GM11168 (cell line): ENCODE measurements around the gene PLSCR5.

ENCODE experiments used
- in situ Hi-C: fragments of 300-500 bp; cut with MboI; formaldehyde crosslinking; loops from one replicate; pipeline ENCODE4 v1.12.0; 2022; ENCODE audit warnings: low sequenced_read_pairs; ENCODE audit not compliant: unreplicated experiment

PLSCR5 gene, protein sequence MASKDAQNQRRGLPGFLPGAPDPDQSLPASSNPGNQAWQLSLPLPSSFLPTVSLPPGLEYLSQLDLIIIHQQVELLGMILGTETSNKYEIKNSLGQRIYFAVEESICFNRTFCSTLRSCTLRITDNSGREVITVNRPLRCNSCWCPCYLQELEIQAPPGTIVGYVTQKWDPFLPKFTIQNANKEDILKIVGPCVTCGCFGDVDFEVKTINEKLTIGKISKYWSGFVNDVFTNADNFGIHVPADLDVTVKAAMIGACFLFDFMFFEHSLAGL

DNA sequence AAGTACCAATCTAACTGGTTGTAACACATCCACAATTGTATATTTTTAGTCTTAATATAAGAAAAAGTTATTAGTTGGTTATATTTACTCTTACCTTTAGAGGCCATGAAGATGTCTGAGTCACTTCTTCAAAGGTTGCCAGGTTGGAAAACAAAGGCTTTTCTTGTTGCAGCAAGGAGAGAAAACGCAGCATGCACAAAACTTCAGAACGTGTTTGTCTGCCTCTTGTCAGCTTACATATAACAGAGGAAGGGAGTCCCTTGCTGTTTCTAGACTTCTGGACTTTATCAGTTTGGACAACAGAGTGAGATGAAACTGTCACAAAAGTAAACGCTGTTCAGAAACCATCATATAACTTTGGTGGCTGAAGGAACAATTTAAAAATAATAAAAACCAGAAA is at the start of gene PLSCR5:
TSS of gene PLSCR5 (minus strand) at position 241 of the 400 bp plus-strand sequence. CDS start at position 107, 134 bp downstream.
- in situ Hi-C loops = no loop called here

- in situ Hi-C loops = no loop called here
Measured at GRCh38 chr3:146653978-146654377, 48.8 kb upstream of the PLSCR5 start.

DNA sequence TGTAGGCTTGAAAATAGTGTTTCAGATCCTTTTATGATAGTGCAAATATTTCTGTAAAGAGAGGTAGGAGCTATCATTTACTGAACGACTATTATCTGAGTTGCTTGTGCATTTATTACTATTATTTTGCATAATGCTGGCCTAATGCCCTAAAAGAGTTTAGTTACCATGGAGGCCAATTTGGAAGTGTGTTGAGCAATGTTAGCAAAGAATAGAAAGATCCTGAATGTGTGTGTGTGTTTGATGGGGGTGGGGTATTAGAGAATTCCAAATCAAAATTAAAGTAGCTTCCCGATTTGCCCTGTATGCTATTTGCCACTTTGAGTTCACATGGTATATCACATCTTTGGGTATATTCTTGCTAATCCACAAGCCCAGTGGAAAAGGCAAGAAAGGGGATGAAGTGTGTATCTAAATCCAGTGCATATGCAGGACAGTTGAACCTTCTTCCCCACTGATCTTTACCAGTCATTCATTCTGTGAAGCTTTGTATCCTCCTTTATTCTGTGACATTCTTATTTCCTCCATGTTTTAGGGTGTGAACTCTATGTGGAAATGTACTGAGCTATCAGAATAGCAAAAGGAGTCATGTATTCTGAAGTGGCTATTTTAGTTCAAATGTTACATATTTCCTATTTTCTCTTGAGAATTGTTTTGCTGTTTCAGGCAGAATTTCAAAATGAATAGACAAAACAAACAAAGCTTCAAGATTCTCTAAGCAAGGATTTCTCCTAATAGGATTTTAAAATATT is 45.7 kb upstream of the PLSCR5 start:
- in situ Hi-C loops = no loop called here

- in situ Hi-C loops = loop anchor here (25.0 kb wide), 1 partner anchor 541 kb away; no protein-coding TSS in a partner anchor
Measured at GRCh38 chr3:146646261-146646660, 41.1 kb upstream of the PLSCR5 start.

DNA sequence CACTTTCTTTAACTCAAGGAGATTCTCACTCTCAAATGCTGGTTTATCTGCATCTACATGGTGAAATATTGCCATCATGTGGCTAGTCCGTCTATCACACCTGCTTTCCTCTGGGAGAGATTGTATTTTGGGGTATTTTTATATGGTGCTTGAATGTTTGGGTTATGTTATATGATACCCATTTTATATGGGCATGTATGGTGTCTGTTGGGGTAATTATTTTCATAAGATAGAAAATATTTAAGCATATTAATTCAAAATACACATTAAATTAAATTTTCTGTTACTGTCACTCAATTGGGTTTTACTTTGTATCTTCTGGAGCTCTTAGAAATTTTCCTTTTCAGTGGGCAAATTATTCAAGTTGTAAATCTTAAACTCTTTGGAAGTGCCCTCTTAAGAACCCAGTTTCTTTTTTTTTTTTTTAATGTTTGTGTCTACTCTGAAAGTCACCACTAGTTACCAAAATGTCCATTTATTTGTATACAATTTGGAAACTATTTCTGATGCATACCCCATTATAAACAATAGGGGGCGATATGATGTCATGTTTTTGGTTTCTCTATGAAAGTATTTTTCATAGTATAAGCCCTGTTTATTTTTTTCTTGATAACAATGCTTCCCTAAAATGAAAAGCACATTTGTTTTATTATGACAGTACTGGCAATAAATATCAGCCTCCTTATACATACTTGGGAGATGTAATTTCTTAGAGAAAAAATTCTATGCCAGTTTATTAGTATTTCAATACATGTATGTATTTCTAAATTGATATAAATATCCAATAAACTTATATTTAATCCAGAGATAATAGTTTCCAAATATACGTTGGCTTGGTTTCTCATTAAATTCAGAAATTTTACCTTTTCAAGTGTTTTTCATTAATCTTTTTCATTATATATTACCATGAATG is 36.1 kb upstream of the PLSCR5 start:
- in situ Hi-C loops = loop anchor here (25.0 kb wide), 1 partner anchor 546 kb away; no protein-coding TSS in a partner anchor

DNA sequence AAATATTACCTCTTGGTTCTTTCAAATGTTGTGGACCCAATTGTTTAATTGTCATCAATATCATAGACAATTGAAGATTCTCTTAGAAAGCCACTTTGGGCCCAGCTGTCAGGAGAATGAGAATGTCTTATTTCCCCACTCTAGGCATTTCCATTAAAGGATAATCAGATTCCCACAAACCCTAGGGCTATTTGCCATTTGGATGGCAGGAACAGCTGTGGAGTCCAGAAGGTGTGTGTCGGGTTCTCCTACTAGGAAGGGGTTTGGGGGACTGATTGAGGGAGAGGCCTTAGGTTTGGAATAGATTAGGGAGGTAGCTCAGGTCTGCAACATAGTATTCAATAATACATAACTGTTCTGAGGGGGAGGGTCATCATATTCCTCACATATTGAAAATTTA is 35.2 kb upstream of the PLSCR5 start:
- in situ Hi-C loops = loop anchor here (25.0 kb wide), 1 partner anchor 547 kb away; no protein-coding TSS in a partner anchor

DNA sequence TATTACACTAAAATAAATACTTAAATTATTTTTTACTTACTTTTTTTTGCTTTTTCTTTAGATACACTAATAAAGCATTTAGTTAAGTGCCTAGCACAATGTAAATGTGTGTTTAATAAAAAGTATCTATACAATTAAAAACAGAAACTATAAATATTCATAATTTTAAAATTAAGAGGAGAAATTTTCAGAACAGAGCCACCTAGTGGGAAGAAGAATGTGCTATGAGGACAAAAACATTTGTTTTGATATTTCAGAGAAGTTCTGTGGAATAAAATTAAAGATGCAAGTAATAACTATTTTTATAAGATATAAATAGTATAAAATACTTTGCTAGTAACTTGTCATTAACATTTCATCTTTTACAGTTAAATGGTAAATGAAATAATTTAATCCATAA is 33.6 kb upstream of the PLSCR5 start:
- in situ Hi-C loops = loop anchor here (25.0 kb wide), 1 partner anchor 549 kb away; no protein-coding TSS in a partner anchor

DNA sequence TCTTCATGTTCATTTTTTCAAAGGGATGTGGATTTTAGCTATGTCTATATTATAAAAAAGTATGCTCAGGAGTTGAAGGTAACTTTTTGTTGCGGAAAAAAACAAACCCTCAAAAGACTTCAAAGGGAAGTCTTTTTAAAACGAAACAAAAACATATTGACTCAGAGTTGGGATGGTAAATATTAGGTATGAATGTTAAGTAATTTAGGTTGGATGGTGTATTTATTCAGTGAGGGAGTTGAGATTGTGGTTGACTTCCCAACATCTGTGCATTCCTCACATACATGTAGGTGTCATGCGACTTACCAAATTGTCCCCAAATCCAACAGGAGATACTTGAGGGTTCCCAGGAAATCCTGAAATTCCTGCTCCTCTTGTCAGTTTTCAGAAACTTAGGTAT is 32.7 kb upstream of the PLSCR5 start:
- in situ Hi-C loops = loop anchor here (25.0 kb wide), 1 partner anchor 549 kb away; no protein-coding TSS in a partner anchor

DNA sequence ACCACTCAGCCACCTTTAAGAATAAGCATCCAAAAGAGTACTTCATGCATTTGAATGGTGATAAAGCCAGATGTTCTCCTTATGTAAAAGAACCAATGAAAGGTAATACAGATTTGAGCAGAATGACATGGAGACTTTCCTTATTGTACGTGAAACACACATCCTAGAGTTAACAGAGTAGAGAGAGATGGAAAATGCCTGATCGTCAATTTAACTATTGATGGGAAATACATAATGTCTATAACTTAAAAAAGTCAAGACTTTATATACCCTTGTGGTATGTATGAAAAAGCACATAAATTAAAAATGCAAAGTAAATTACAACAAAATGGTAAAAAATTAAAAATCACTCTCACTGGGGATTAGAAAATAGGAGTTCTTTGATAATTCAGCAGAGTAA is 31.7 kb upstream of the PLSCR5 start:
- in situ Hi-C loops = loop anchor here (25.0 kb wide), 1 partner anchor 550 kb away; no protein-coding TSS in a partner anchor

DNA sequence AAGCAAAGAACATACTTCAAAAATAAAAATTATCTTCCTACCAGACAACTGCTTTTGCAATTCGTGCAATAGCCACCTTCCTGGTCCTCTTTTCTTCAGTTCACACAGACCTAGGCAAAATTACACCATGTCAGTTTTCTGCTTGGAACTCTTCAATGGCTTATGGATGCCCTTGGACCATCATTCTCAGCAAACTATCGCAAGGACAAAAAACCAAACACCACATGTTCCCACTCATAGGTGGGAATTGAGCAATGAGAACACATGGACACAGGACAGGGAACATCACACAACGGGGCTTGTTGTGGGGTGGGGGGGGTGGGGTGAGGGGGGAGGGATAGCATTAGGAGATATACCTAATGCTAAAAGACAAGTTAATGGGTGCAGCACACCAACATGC is 29.2 kb upstream of the PLSCR5 start:
- in situ Hi-C loops = loop anchor here (25.0 kb wide), 1 partner anchor 553 kb away; no protein-coding TSS in a partner anchor

GRCh38 chr3:146628671-146629070 is 23.5 kb upstream of the PLSCR5 start:
- in situ Hi-C loops = loop anchor here (25.0 kb wide), 1 partner anchor 559 kb away; no protein-coding TSS in a partner anchor

DNA sequence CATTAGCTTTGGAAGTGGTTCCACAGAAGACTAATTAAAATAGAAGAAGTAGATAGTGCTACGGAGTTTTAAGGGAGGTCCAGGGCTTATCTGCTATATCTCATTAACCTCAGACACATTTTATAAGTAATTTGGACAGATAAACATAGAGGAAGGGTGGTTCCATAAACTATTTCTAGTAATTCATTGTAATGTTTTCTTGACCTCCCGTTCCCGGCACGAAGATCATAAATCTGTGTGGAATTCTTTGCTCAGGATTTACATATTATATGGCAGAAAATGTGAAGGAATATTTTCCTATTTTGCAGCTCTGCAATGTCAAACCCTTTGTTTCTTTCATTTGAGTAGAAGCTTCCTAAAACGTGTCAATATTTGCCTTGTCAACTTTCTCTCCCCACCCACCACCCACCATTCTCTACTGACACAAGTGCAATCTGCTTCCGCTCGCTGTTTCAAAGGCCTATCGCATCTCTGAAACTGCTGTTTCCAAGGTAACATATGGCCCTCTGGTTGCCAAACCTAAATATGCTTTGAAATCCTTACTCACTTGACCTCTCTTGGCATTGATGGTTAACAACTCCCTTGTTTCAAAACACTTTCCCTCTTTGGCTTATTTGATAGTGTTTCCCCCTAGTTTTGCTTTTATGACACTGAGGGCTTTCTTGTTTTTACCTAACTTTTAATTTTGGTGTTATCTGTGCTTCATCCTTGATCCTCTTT is 21.4 kb upstream of the PLSCR5 start:
- in situ Hi-C loops = loop anchor here (25.0 kb wide), 1 partner anchor 561 kb away; no protein-coding TSS in a partner anchor

- in situ Hi-C loops = loop anchor here (25.0 kb wide), 1 partner anchor 562 kb away; no protein-coding TSS in a partner anchor
Measured at GRCh38 chr3:146625186-146625775, 20.1 kb upstream of the PLSCR5 start.

- in situ Hi-C loops = no loop called here
Measured at GRCh38 chr3:146621723-146622122, 16.6 kb upstream of the PLSCR5 start.

- in situ Hi-C loops = no loop called here
Measured at GRCh38 chr3:146612015-146612414, 6.9 kb upstream of the PLSCR5 start.

- in situ Hi-C loops = no loop called here
Measured at GRCh38 chr3:146611096-146611495, 6.0 kb upstream of the PLSCR5 start.

DNA sequence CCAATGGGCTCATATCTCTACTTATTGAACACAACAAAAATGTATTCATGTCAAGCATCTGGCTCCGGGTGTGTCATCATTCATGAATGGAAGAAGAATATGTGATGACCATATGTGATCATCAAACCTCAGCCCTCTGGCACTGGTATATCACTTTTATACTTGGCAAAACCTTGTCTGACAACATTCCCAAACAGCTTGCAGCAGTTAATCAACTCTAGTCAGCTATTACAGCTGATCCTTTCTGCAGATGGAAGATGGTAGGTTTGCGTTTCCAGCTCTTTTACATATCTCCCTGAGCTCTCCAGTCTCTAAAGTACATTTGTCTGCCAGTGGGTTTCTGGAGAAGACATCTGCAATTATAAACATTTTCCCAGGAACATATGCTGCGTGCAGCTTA is 6.6 kb downstream of the PLSCR5 start:
- in situ Hi-C loops = loop anchor here (25.0 kb wide), 1 partner anchor 386 kb away; no protein-coding TSS in a partner anchor

DNA sequence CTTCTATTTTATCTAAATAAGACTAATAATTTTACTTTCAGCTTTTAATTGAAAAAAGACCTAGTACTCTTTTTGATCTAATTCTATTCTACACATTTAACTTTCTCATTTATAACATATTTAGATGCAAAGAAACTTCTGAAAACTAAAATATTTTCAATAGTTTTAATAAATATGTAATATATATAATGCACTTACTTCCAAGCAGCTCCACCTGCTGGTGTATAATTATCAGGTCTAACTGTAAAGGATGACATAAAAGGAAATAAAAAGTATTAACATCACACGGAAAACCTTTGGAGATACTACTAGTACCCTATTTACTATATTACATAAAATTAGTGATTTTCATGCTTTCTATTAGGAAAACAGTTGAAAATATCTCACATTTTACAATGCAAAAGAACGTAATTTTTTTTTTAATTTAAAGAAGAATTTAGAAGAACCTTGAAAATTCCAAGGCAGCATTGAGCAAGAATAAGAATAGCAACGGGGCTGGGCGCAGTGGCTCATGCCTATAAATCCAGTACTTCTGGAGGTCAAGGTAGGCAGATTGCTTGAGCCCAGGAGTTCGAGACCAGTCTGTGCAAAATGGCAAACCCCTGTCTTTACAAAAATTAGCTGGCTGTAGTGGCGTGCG is 10.2 kb downstream of the PLSCR5 start:
- in situ Hi-C loops = loop anchor here (25.0 kb wide), 1 partner anchor 383 kb away; no protein-coding TSS in a partner anchor
